Fibroblast of lung (primary cell): ENCODE results near the gene TMEM135. TPM values are rescaled to one million over a fixed set of nuclear protein-coding genes. Genes with fewer than 3 reads are reported as not detected.
"Not testable (repeated sequence)": the region's sequence is repeated elsewhere in the genome, so short reads cannot be mapped to it uniquely, and the experiment has no call there.

Source experiments
- DNase-seq, 2 donors: peaks; one replicate each; pipeline versions ENCODE4 v3.0.0 to v3.0.0-alpha.2; 2010; ENCODE audit warnings: low read depth in 2 of 2
- H2AFZ ChIP-seq: 2 replicates; pipeline ENCODE4 v1.5.1; 2012; ENCODE audit warnings: low read length, control low read depth, inconsistent platforms
- H3K27ac ChIP-seq: 2 replicates; pipeline ENCODE4 v1.5.1; 2011; ENCODE audit warnings: low read length, control low read depth; ENCODE audit not compliant: insufficient read depth
- H3K27me3 ChIP-seq: 2 replicates; pipeline ENCODE4 v1.5.1; 2011; ENCODE audit warnings: mild to moderate bottlenecking, low read length; ENCODE audit not compliant: control insufficient read depth, insufficient read depth
- H3K36me3 ChIP-seq: 2 replicates; pipeline ENCODE4 v1.5.1; 2011; ENCODE audit warnings: low read length; ENCODE audit not compliant: control insufficient read depth, insufficient read depth
- H3K4me1 ChIP-seq: 2 replicates; pipeline ENCODE4 v1.5.1; 2011; ENCODE audit warnings: low read length; ENCODE audit not compliant: control insufficient read depth, insufficient read depth; ENCODE audit errors: extremely low read depth
- H3K4me2 ChIP-seq: 2 replicates; pipeline ENCODE4 v1.5.1; 2011; ENCODE audit warnings: low read length, control low read depth; ENCODE audit not compliant: insufficient read depth; ENCODE audit errors: extremely low read depth
- H3K4me3 ChIP-seq, 4 experiments: fragments of 200-600 bp in 1 of 4; sonication (generic) in 1 of 4; replicated peaks in 1 of 4; 2 replicates each; pipeline ENCODE4 v1.5.1; 2011 to 2016; ENCODE audit warnings: low read length in 4 of 4, low read depth in 3 of 4, mild to moderate bottlenecking in 3 of 4, control low read depth in 2 of 4, inconsistent platforms in 1 of 4, mixed read lengths in 1 of 4; ENCODE audit not compliant: insufficient read depth in 1 of 4; ENCODE audit errors: control extremely low read depth in 1 of 4
- H3K79me2 ChIP-seq: 2 replicates; pipeline ENCODE4 v1.5.1; 2012; ENCODE audit warnings: mild to moderate bottlenecking, low read length, inconsistent platforms; ENCODE audit not compliant: control insufficient read depth, insufficient read depth
- H3K9ac ChIP-seq: 2 replicates; pipeline ENCODE4 v1.5.1; 2011; ENCODE audit warnings: mild to moderate bottlenecking, low read length, control low read depth; ENCODE audit not compliant: insufficient read depth
- H3K9me3 ChIP-seq: 2 replicates; pipeline ENCODE4 v1.5.1; 2012; ENCODE audit warnings: low read depth, low read length; ENCODE audit not compliant: control insufficient read depth, insufficient read depth
- H4K20me1 ChIP-seq: 2 replicates; pipeline ENCODE4 v1.5.1; 2011; ENCODE audit warnings: low read length; ENCODE audit not compliant: control insufficient read depth, insufficient read depth; ENCODE audit errors: extremely low read depth
- CTCF ChIP-seq, 2 donors: IDR thresholded peaks in 1 of 2; conservative IDR thresholded peaks in 1 of 2; 1 replicate in 1 of 2; 2 replicates in 1 of 2; pipeline ENCODE4 v1.5.1; 2011 to 2012; ENCODE audit warnings: low read length in 2 of 2, control low read depth in 1 of 2, inconsistent platforms in 1 of 2, low read depth in 1 of 2, mild to moderate bottlenecking in 1 of 2
- EZH2 ChIP-seq: IDR thresholded peaks from 2 replicates; pipeline ENCODE4 v1.5.1; 2012; ENCODE audit warnings: low read length, control low read depth, mild to moderate bottlenecking; ENCODE audit errors: missing control alignments
- polyA plus RNA-seq, 2 donors: library from polyadenylated mRNA; depleted of rRNA in 1 of 2; stranded (reverse) in 1 of 2; unstranded in 1 of 2; fragments of >200 nt; gene quantifications; 2 replicates each; pipeline ENCODE4 v1.2.1, GENCODE V29; 2011 to 2012; ENCODE audit warnings: missing spikeins in 1 of 2
- total RNA-seq: library from RNA; depleted of rRNA; stranded (reverse); fragments of >200 nt; gene quantifications from 2 replicates; pipeline ENCODE4 v1.2.1, GENCODE V29; 2014

TMEM135 gene
- total and polyA plus RNA-seq, 2 donors (not counting 1 experiment from before 2014, with no cell fraction given): 17.3 to 20.6 TPM

GRCh38 chr11:87143641-87144040 lies 105.9 kb downstream of the TMEM135 start:
- Histone ChIP-seq H3K36me3 (no peaks in the 10 kb centered on the region), H2AFZ (no peak overlapping the region), H3K79me2 (no peaks in the 10 kb centered on the region), H3K4me3 (no peak overlapping the region), H4K20me1 (no peaks in the 10 kb centered on the region), H3K27ac (no peak overlapping the region), H3K9me3 (no peaks in the 10 kb centered on the region), H3K27me3 (no peaks in the 10 kb centered on the region), H3K4me2 (no peak overlapping the region), H3K4me1 (no peaks in the 10 kb centered on the region), H3K9ac (no peak overlapping the region)
- TF ChIP-seq EZH2 (no peak), CTCF (conservative IDR thresholded peaks at IDR 0.05 in 1 of 2, IDR thresholded peaks at IDR 0.05 in 1 of 2; ENCODE audit: low read depth in 1 of 2, low read length in 2 of 2) (no peak)
- no peak for DNase-seq

GRCh38 chr11:87144252-87144651 lies 106.5 kb downstream of the TMEM135 start:
- TF ChIP-seq EZH2 (no peak), CTCF (conservative IDR thresholded peaks at IDR 0.05 in 1 of 2, IDR thresholded peaks at IDR 0.05 in 1 of 2; ENCODE audit: low read depth in 1 of 2, low read length in 2 of 2) (no peak)
- no peak overlapping the region for H3K27ac ChIP-seq
- H3K79me2 ChIP-seq: no peaks in the 10 kb centered on the region
- H3K4me2 ChIP-seq: no peak overlapping the region
- no peak overlapping the region for H2AFZ ChIP-seq
- H3K4me1 ChIP-seq: no peaks in the 10 kb centered on the region
- no peaks in the 10 kb centered on the region for H3K9me3 ChIP-seq
- no peak overlapping the region for H3K4me3 ChIP-seq
- no peaks in the 10 kb centered on the region for H4K20me1 ChIP-seq
- H3K27me3 ChIP-seq: no peaks in the 10 kb centered on the region
- no peaks in the 10 kb centered on the region for H3K36me3 ChIP-seq
- no peak for DNase-seq
- no peak overlapping the region for H3K9ac ChIP-seq

- no peak overlapping the region for H3K27ac ChIP-seq
- no peak overlapping the region for H3K4me3 ChIP-seq
- no peak overlapping the region for H3K9ac ChIP-seq
- no peak overlapping the region for H3K4me2 ChIP-seq
- H3K4me1 ChIP-seq: no peaks in the 10 kb centered on the region
- no peaks in the 10 kb centered on the region for H3K9me3 ChIP-seq
- no peaks in the 10 kb centered on the region for H3K79me2 ChIP-seq
- no peaks in the 10 kb centered on the region for H4K20me1 ChIP-seq
- no peak for DNase-seq
- no peak for TF ChIP-seq EZH2
- TF ChIP-seq CTCF (conservative IDR thresholded peaks at IDR 0.05 in 1 of 2, IDR thresholded peaks at IDR 0.05 in 1 of 2; ENCODE audit: low read depth in 1 of 2, low read length in 2 of 2): no peak
- H2AFZ ChIP-seq: no peak overlapping the region
- no peaks in the 10 kb centered on the region for H3K36me3 ChIP-seq
- H3K27me3 ChIP-seq: no peaks in the 10 kb centered on the region
Observed at GRCh38 chr11:87148749-87149148, 111.0 kb downstream of the TMEM135 start.

- H3K36me3 ChIP-seq, H3K27ac ChIP-seq, H3K4me1 ChIP-seq, H4K20me1 ChIP-seq, H3K4me2 ChIP-seq, H2AFZ ChIP-seq, H3K27me3 ChIP-seq, DNase-seq, H3K9ac ChIP-seq, H3K9me3 ChIP-seq, H3K79me2 ChIP-seq, H3K4me3 ChIP-seq: not testable (repeated sequence)
Observed at GRCh38 chr11:87149782-87150181, 112.0 kb downstream of the TMEM135 start.
